Sigmoid colon (tissue), 7 donors: ENCODE data around the gene CLTC. TPM values are rescaled to one million over a fixed set of nuclear protein-coding genes. Genes with fewer than 3 reads are reported as not detected.

Source experiments
- DNase-seq: peaks from one replicate; pipeline ENCODE4 v3.0.0-alpha.2; 2019
- H3K27ac ChIP-seq, 4 donors: fragments of 200-600 bp; sonication (generic); one replicate each; pipeline ENCODE4 v1.5.1; 2016 to 2019; ENCODE audit warnings: mild to moderate bottlenecking in 1 of 4
- H3K27me3 ChIP-seq, 3 donors: fragments of 200-600 bp; sonication (generic); one replicate each; pipeline ENCODE4 v1.5.1; 2019; ENCODE audit warnings: mild to moderate bottlenecking in 1 of 3
- H3K36me3 ChIP-seq, 4 donors: fragments of 200-600 bp; sonication (generic); one replicate each; pipeline ENCODE4 v1.5.1; 2016 to 2019
- H3K4me1 ChIP-seq, 4 donors: fragments of 200-600 bp; sonication (generic); one replicate each; pipeline ENCODE4 v1.5.1; 2017 to 2019
- H3K4me3 ChIP-seq, 4 donors: fragments of 200-600 bp; sonication (generic); one replicate each; pipeline ENCODE4 v1.5.1; 2017 to 2019; ENCODE audit warnings: mild to moderate bottlenecking in 2 of 4, moderate library complexity in 1 of 4
- H3K9me3 ChIP-seq, 4 donors: fragments of 200-600 bp in 3 of 4; sonication (generic) in 3 of 4; one replicate each; pipeline versions ENCODE4 v1.5.1 to v1.6.1; 2013 to 2019
- CTCF ChIP-seq, 4 experiments: fragments of 450-650 bp in 3 of 4; fragments of 200-600 bp in 1 of 4; IDR thresholded peaks; one replicate each; pipeline ENCODE4 v1.5.1; 2016 to 2019; ENCODE audit warnings: antibody characterized with exemption in 4 of 4, mild to moderate bottlenecking in 3 of 4, moderate library complexity in 2 of 4
- EP300 ChIP-seq, 4 donors: sonication (generic); formaldehyde crosslinking; IDR thresholded peaks; one replicate each; pipeline ENCODE4 v1.6.1; 2017; ENCODE audit warnings: antibody characterized with exemption in 4 of 4
- POLR2A ChIP-seq, 2 donors: fragments of 450-650 bp; IDR thresholded peaks; one replicate each; pipeline ENCODE4 v1.6.1; 2016; ENCODE audit warnings: antibody characterized with exemption in 2 of 2, mild to moderate bottlenecking in 2 of 2, moderate library complexity in 2 of 2
- POLR2AphosphoS5 ChIP-seq, 4 donors: sonication (generic); formaldehyde crosslinking; IDR thresholded peaks; one replicate each; pipeline ENCODE4 v1.6.1; 2017; ENCODE audit warnings: antibody characterized with exemption in 4 of 4
- WGBS, 2 donors: extraction: QIAGEN DNeasy Blood & Tissue Kit; methylation state at CpG; one replicate each; pipeline ENCODE4 v1.1.7; 2013; 5-methylcytosine and 5-hydroxymethylcytosine counted together
- intact Hi-C: fragments of 100-400 bp; cut with DNase I; formaldehyde crosslinking; loops from one replicate; pipeline ENCODE4 v1.15.1; 2023
- polyA plus RNA-seq, 3 donors: library from polyadenylated mRNA; stranded (reverse); fragments of 200-250 nt; gene quantifications; one replicate each; pipeline ENCODE4 v1.2.3, GENCODE V29; 2013
- total RNA-seq, 4 donors: library from RNA; depleted of rRNA; stranded (reverse); fragments of >200 nt; gene quantifications; one replicate each; pipeline ENCODE4 v1.1.0, GENCODE V29; 2016
- donor health status: healthy with polysubstance abuse.
- donor health status: Bipolar disorder and iron deficiency.
- donor health status: healthy.

CLTC gene
- total and polyA plus RNA-seq, 7 donors, result 87.1 to 236 (median 206) TPM

DNA sequence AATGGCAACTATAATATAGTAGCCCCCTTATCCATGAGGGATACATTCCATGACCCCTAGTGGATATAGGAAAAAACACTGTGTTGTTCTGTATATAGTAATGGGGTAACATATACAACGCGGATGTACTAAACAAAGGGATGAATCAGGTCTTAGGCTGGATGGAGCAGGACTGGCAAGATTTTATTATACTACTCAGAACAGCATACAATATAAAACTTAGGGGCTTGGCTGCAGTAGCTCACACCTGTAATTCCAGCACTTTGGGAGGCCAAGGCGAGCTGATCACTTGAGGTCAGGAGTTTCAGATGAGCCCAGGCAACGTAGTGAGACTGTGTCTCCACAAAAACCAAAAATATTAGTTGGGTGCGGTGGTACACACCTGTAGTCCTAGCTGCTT lies 114.5 kb downstream of the CLTC start:
- no peak overlapping the region for H3K4me3 ChIP-seq
- H3K36me3 ChIP-seq, result peaks cover 0 to 39% (median 7%) of the 10 kb centered on the region in 4 donors
- H3K27me3 ChIP-seq, result no peaks in the 10 kb centered on the region
- TF ChIP-seq POLR2A (IDR thresholded peaks at IDR 0.05), result no peak
- no peak for TF ChIP-seq POLR2AphosphoS5 (IDR thresholded peaks at IDR 0.05)
- TF ChIP-seq CTCF (IDR thresholded peaks at IDR 0.05), result no peak
- TF ChIP-seq EP300 (IDR thresholded peaks at IDR 0.05), result no peak
- intact Hi-C loops, result no loop called here
- H3K27ac ChIP-seq, result no peak overlapping the region
- DNase-seq, result no peak
- H3K9me3 ChIP-seq, result no peaks in the 10 kb centered on the region
- 24 to 76% methylated on average over 5 of the region's 5 CpGs for WGBS, 2 donors
- H3K4me1 ChIP-seq, result peaks cover 0 to 27% (median 5%) of the 10 kb centered on the region in 4 donors

DNA sequence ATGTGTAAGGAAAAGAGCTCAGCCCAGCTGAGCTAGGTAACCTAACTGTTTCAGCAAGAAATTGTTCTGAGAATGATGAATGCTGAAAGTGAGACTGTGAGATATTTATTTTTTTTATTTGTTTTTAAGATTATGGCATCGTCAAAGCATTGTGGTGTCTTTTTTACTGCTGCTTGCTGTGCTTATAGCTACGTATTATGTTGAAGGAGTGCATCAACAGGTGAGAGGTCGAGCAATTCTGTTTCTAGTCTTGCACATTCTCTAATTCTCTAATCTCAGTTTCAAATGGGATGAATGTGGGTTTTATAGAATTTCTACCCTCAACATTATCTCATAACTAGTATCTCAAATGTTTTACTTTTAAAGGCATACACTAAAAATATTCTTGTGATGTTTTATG lies 117.6 kb downstream of the CLTC start:
- Histone ChIP-seq H3K36me3 (peaks cover 0 to 56% (median 9%) of the 10 kb centered on the region in 4 donors), H3K27me3 (no peaks in the 10 kb centered on the region), H3K27ac (no peak overlapping the region), H3K4me3 (no peak overlapping the region), H3K9me3 (no peaks in the 10 kb centered on the region), H3K4me1 (no peaks in the 10 kb centered on the region)
- 35 to 76% methylated on average over 3 of the region's 3 CpGs for WGBS, 2 donors
- no peak for TF ChIP-seq POLR2A (IDR thresholded peaks at IDR 0.05)
- TF ChIP-seq CTCF (IDR thresholded peaks at IDR 0.05), result no peak
- no peak for TF ChIP-seq POLR2AphosphoS5 (IDR thresholded peaks at IDR 0.05)
- no peak for TF ChIP-seq EP300 (IDR thresholded peaks at IDR 0.05)
- DNase-seq, result no peak
- intact Hi-C loops, result no loop called here

DNA sequence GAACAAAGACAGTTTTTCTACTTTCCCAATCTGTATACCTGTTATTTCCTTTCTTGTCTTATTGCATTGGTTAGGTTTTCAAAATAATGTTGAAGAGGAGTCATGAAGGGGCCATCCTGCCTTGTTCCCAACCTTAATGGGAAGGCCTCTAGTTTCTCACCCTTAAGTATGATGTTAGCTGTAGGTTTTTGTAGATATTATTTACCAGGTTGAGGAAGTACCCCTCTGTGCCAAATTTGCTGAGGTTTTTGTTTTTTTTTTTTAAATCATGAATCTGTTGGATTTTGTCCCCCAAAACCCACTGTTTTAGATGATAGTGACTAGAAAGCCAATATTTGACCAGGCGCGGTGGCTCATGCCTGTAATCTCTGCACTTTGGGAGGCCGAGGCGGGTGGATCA lies 124.1 kb downstream of the CLTC start:
- H3K36me3 ChIP-seq, result peaks cover 0 to 25% (median 2%) of the 10 kb centered on the region in 4 donors
- DNase-seq, result no peak
- WGBS, 2 donors, result 94 to 96% methylated on average over 4 of the region's 4 CpGs
- intact Hi-C loops, result loop anchor here (10.0 kb wide), 2 partner anchors 221 to 291 kb away; partner anchors contain the start of gene RNFT1
- no peak for TF ChIP-seq EP300 (IDR thresholded peaks at IDR 0.05)
- TF ChIP-seq CTCF (IDR thresholded peaks at IDR 0.05), result no peak
- no peak overlapping the region for H3K27ac ChIP-seq
- no peaks in the 10 kb centered on the region for H3K9me3 ChIP-seq
- no peaks in the 10 kb centered on the region for H3K27me3 ChIP-seq
- H3K4me3 ChIP-seq, result no peak overlapping the region
- no peaks in the 10 kb centered on the region for H3K4me1 ChIP-seq

DNA sequence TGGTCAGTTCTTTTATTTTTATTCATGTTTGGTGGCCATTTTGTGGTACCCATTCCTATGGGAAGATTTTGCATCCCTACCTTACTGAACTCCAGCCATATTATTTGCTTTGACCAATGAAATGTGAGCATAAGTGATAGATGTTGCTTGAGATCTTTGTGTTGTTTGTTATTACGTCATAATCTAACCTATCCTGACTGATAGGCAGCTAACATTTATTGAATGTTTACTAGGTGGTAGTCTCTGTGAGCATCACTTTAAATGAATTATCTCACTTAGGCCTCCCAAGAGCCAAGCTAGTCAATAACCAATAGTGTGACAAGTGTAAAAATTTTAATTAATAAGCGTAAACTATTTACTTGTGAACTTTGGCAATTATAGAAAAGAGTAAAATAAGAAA lies 125.3 kb downstream of the CLTC start:
- Histone ChIP-seq H3K27ac (no peak overlapping the region), H3K9me3 (no peaks in the 10 kb centered on the region), H3K36me3 (peaks cover 0 to 18% (median 2%) of the 10 kb centered on the region in 4 donors), H3K4me1 (no peaks in the 10 kb centered on the region), H3K4me3 (no peak overlapping the region), H3K27me3 (no peaks in the 10 kb centered on the region)
- 96 to 97% methylated on average over 2 of the region's 2 CpGs for WGBS, 2 donors
- TF ChIP-seq CTCF (IDR thresholded peaks at IDR 0.05) (no peak), EP300 (IDR thresholded peaks at IDR 0.05) (no peak), POLR2A (IDR thresholded peaks at IDR 0.05) (no peak), POLR2AphosphoS5 (IDR thresholded peaks at IDR 0.05) (no peak)
- intact Hi-C loops, result loop anchor here (10.0 kb wide), 2 partner anchors 220 to 290 kb away; partner anchors contain the start of gene RNFT1
- no peak for DNase-seq

Other genes with a start within 250 kb of the CLTC start
- gene DHX40, start 54.3 kb upstream of the CLTC start, total RNA-seq, result 10 to 100 TPM; 36.8 to 53.2 (median 41.3) TPM
- 10 to 100 TPM; 13.8 to 16.2 (median 14.6) TPM for gene DHX40, start 54.3 kb upstream of the CLTC start, polyA plus RNA-seq
- 10 to 100 TPM; 21.8 to 36.2 (median 24.1) TPM for gene PTRH2, start 87.5 kb downstream of the CLTC start, total RNA-seq
- gene PTRH2, start 87.5 kb downstream of the CLTC start, polyA plus RNA-seq, result 10 to 100 TPM in 2 of 3 donors, 1 to 10 TPM in 1; 9.0 to 38.2 (median 16.2) TPM
- 100 to 1,000 TPM in 3 of 4 donors, 10 to 100 TPM in 1; 92.7 to 247 (median 139) TPM for gene VMP1, start 87.8 kb downstream of the CLTC start, total RNA-seq
- gene VMP1, start 87.8 kb downstream of the CLTC start, polyA plus RNA-seq, result 100 to 1,000 TPM in 1 of 3 donors, 10 to 100 TPM in 2; 26.1 to 132 (median 35.4) TPM